Gastrocnemius medialis (tissue), 4 donors: ENCODE data around the gene RILPL2.

Source experiments
- POLR2A ChIP-seq, 2 donors: fragments of 450-650 bp; IDR thresholded peaks; one replicate each; pipeline ENCODE4 v1.6.1; 2017; ENCODE audit warnings: antibody characterized with exemption in 2 of 2, mild to moderate bottlenecking in 2 of 2, moderate library complexity in 2 of 2
- TF ChIP-seq, protein P1 (sequence below), 5 experiments: fragments of 450-650 bp in 3 of 5; fragments of 200-600 bp in 2 of 5; sonication (generic) in 2 of 5; IDR thresholded peaks in 4 of 5; conservative IDR thresholded peaks in 1 of 5; 1 replicate in 4 of 5; 2 replicates in 1 of 5; pipeline ENCODE4 v1.5.1; 2016 to 2019; ENCODE audit warnings: antibody characterized with exemption in 5 of 5, mild to moderate bottlenecking in 3 of 5, moderate library complexity in 3 of 5

DNA sequence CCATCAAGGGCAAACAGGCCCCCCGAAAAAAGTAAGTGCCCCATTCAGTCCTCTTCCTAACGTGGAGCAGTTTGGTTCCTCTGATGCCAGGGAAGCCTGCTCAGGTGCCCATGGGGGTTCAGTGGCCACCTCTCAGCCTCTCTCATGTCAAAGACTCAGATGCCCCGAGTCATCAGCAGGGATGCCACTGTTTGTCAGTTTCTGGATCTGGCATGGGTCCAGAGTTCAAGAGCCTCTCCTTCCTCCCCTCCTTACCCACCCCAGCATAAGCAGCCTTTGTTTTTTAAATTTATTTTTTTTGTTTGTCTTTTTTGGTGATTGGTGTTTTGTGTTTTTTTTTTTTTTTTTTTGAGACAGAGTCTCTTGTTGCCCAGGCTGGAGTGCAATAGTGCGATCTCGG lies 41.2 kb downstream of the RILPL2 start:
- TF ChIP-seq, protein P1, sequence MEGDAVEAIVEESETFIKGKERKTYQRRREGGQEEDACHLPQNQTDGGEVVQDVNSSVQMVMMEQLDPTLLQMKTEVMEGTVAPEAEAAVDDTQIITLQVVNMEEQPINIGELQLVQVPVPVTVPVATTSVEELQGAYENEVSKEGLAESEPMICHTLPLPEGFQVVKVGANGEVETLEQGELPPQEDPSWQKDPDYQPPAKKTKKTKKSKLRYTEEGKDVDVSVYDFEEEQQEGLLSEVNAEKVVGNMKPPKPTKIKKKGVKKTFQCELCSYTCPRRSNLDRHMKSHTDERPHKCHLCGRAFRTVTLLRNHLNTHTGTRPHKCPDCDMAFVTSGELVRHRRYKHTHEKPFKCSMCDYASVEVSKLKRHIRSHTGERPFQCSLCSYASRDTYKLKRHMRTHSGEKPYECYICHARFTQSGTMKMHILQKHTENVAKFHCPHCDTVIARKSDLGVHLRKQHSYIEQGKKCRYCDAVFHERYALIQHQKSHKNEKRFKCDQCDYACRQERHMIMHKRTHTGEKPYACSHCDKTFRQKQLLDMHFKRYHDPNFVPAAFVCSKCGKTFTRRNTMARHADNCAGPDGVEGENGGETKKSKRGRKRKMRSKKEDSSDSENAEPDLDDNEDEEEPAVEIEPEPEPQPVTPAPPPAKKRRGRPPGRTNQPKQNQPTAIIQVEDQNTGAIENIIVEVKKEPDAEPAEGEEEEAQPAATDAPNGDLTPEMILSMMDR (IDR thresholded peaks at IDR 0.05 in 4 of 5, conservative IDR thresholded peaks at IDR 0.05 in 1 of 5) = no peak
- TF ChIP-seq POLR2A (IDR thresholded peaks at IDR 0.05) = no peak
